K562 (cell line): ENCODE data around the gene STEAP3. TPM values are rescaled to one million over a fixed set of nuclear protein-coding genes. Genes with fewer than 3 reads are reported as not detected.

Experiments
- ATAC-seq: fragments of 200-7000 bp; cut with Tn5 transposase; 3 replicates; pipeline ENCODE4 v1.9.1; 2020; ENCODE audit warnings: moderate library complexity
- BruUV-seq: library from RNA; stranded (reverse); fragments of 400-500 nt; replicated peaks from 2 replicates; lab custom pipeline; 2021; lab: Mats Ljungman, UMichigan
- CTCF ChIA-PET: fragments of 300-600 bp; formaldehyde crosslinking; extraction: SDS; loops from one replicate; lab custom pipeline; 2021; ENCODE audit warnings: low intra/inter-chr PET ratio; lab: Yijun Ruan, JAX
- POLR2A ChIA-PET: fragments of 300-600, 350-650 bp; sonication (Branson Sonifier 250); formaldehyde crosslinking; extraction: SDS; loops from one replicate; lab custom pipeline; 2021; ENCODE audit warnings: antibody characterized with exemption, inconsistent platforms; lab: Yijun Ruan, JAX
- DNase-seq, 4 experiments: peaks; one replicate each; pipeline versions ENCODE4 v3.0.0 to v3.0.0-alpha.2; 2011 to 2018; ENCODE audit warnings: low spot score in 3 of 4, mixed read lengths in 3 of 4; ENCODE audit errors: extremely low read depth in 1 of 4
- FAIRE-seq: peaks from 2 replicates; lab custom pipeline; 2011; peaks lifted over from hg19 to GRCh38; lab: Jason Lieb, UNC
- H2AFZ ChIP-seq: 2 replicates; pipeline ENCODE4 v1.6.0; 2011; ENCODE audit warnings: low read depth, low read length, control low read depth, inconsistent platforms
- H3K27ac ChIP-seq: fragments of 200-600 bp; 3 replicates; pipeline ENCODE4 v1.8.0; 2011; ENCODE audit warnings: low read depth, mild to moderate bottlenecking, control low read depth, inconsistent platforms, low read length, moderate library complexity, mixed read lengths; ENCODE audit errors: extremely low read depth
- H3K27me3 ChIP-seq, 2 experiments: fragments of 300-600 bp in 1 of 2; 2 replicates in 1 of 2; 3 replicates in 1 of 2; pipeline versions ENCODE4 v1.6.0 to v1.8.0; 2011; ENCODE audit warnings: inconsistent platforms in 2 of 2, low read length in 2 of 2, mild to moderate bottlenecking in 1 of 2, mixed read lengths in 1 of 2, moderate library complexity in 1 of 2; ENCODE audit not compliant: control insufficient read depth in 2 of 2, insufficient read depth in 2 of 2
- H3K36me3 ChIP-seq: fragments of 300-600 bp; 3 replicates; pipeline ENCODE4 v1.8.0; 2011; ENCODE audit warnings: mild to moderate bottlenecking, low read length, inconsistent platforms; ENCODE audit not compliant: control insufficient read depth, insufficient read depth
- H3K4me1 ChIP-seq, 2 experiments: fragments of 200-600 bp in 1 of 2; replicated peaks in 1 of 2; 2 replicates in 1 of 2; 3 replicates in 1 of 2; pipeline versions ENCODE4 v1.5.1 to v1.8.0; 2011; ENCODE audit warnings: inconsistent platforms in 2 of 2, low read length in 2 of 2, mild to moderate bottlenecking in 1 of 2, mixed read lengths in 1 of 2, moderate library complexity in 1 of 2; ENCODE audit not compliant: control insufficient read depth in 2 of 2, insufficient read depth in 2 of 2
- H3K4me2 ChIP-seq: 2 replicates; pipeline ENCODE4 v1.6.1; 2011; ENCODE audit warnings: low read length, control low read depth, inconsistent platforms, mixed read lengths; ENCODE audit not compliant: insufficient read depth
- H3K4me3 ChIP-seq: fragments of 200-600 bp; sonication (generic), shearing (Covaris generic); 2 replicates; pipeline ENCODE4 v1.5.1; 2016; ENCODE audit warnings: control low read depth, inconsistent platforms
- H3K79me2 ChIP-seq: fragments of 200-600 bp; 3 replicates; pipeline ENCODE4 v1.8.0; 2011; ENCODE audit warnings: low read length, inconsistent platforms; ENCODE audit not compliant: control insufficient read depth, insufficient read depth
- H3K9ac ChIP-seq, 2 experiments: 2 replicates each; pipeline versions ENCODE4 v1.6.0 to v1.6.1; 2011; ENCODE audit warnings: low read depth in 2 of 2, low read length in 2 of 2, control low read depth in 1 of 2, inconsistent platforms in 1 of 2, mild to moderate bottlenecking in 1 of 2, mixed read lengths in 1 of 2; ENCODE audit not compliant: insufficient read depth in 1 of 2
- H3K9me1 ChIP-seq: one replicate; pipeline ENCODE4 v1.6.0; 2011; ENCODE audit warnings: inconsistent platforms, mild to moderate bottlenecking, low read length, moderate library complexity; ENCODE audit not compliant: control insufficient read depth, insufficient read depth
- H3K9me3 ChIP-seq: replicated peaks from 2 replicates; pipeline ENCODE4 v1.5.1; 2011; ENCODE audit warnings: low read depth, low read length, inconsistent platforms; ENCODE audit not compliant: control insufficient read depth, insufficient read depth
- H4K20me1 ChIP-seq: replicated peaks from 2 replicates; pipeline ENCODE4 v1.6.1; 2011; ENCODE audit warnings: low read length, inconsistent platforms, mixed read lengths; ENCODE audit not compliant: control insufficient read depth, insufficient read depth
- ETS2 ChIP-seq: IDR thresholded peaks from 2 replicates; pipeline ENCODE4 v1.6.1; 2016; ENCODE audit warnings: borderline replicate concordance, missing genetic modification characterization, mild to moderate bottlenecking, moderate library complexity, missing compliant biosample characterization; ENCODE audit not compliant: poor library complexity, severe bottlenecking
- KLF10 ChIP-seq: fragments of 250-450 bp; sonication (Bioruptor Pico); IDR thresholded peaks from 2 replicates; pipeline ENCODE4 v1.6.1; 2021; ENCODE audit warnings: matching md5 sums
- RFX5 ChIP-seq: IDR thresholded peaks from 2 replicates; pipeline ENCODE4 v1.6.1; 2011; ENCODE audit warnings: low read depth, mild to moderate bottlenecking, improper control_type of control experiment, low read length
- SMAD1 ChIP-seq: fragments of 150-350 bp; IDR thresholded peaks from 2 replicates; pipeline ENCODE4 v1.6.1; 2014; ENCODE audit warnings: low read length, low read depth; ENCODE audit not compliant: partially characterized antibody
- ZNF175 ChIP-seq: fragments of 200-800 bp; sonication (Bioruptor generic); IDR thresholded peaks from 2 replicates; pipeline ENCODE4 v1.6.1; 2016; ENCODE audit warnings: low read depth, mild to moderate bottlenecking, missing genetic modification characterization, missing compliant biosample characterization
- ZNF224 ChIP-seq: sonication (generic); formaldehyde crosslinking; IDR thresholded peaks from 2 replicates; pipeline ENCODE4 v1.8.0; 2022; ENCODE audit warnings: mild to moderate bottlenecking, missing genetic modification reagents
- ZNF274 ChIP-seq: IDR thresholded peaks from 2 replicates; pipeline ENCODE4 v1.6.1; 2011; ENCODE audit warnings: low read depth, mild to moderate bottlenecking, low read length, moderate library complexity, borderline replicate concordance
- ZNF316 ChIP-seq: fragments of 450-650 bp; IDR thresholded peaks from 2 replicates; pipeline ENCODE4 v1.6.1; 2016
- WGBS: fragments of 100-300 bp; shearing (Covaris generic); methylation state at CpG from one replicate; pipeline ENCODE4 v1.1.6; 2016; ENCODE audit warnings: low coverage, mixed read lengths; ENCODE audit not compliant: insufficient coverage; ENCODE audit errors: missing lambda C conversion rate; 5-methylcytosine and 5-hydroxymethylcytosine counted together
- in situ Hi-C: fragments of 300-500 bp; cut with MboI; formaldehyde crosslinking; loops from 4 replicates; pipeline ENCODE4 v1.15.0; 2018; ENCODE audit warnings: inconsistent platforms, mixed read lengths
- intact Hi-C: fragments of 100-400 bp; cut with micrococcal nuclease; formaldehyde crosslinking; loops from 2 replicates; pipeline ENCODE4 v1.14.2; 2022
- polyA plus RNA-seq, 8 experiments: library from polyadenylated mRNA; depleted of rRNA in 4 of 8; stranded (reverse) in 5 of 8; unstranded in 3 of 8; fragments of >200 nt; fragmentation: Nextera tagmentation in 2 of 8; fragmentation: Illumina TruSeq in 1 of 8; extraction: Ambion mirVana in 2 of 8; extraction: Trizol in 1 of 8; gene quantifications; 2 replicates each; pipeline versions ENCODE4 v1.2.1 to v1.2.3, GENCODE V29; 2011 to 2014; ENCODE audit warnings: inconsistent platforms in 1 of 8, missing spikeins in 1 of 8
- total RNA-seq, 7 experiments: library from RNA; depleted of rRNA in 6 of 7; stranded (reverse); fragments of >200 nt in 6 of 7; fragmentation: Illumina TruSeq in 2 of 7; extraction: Trizol in 2 of 7; gene quantifications; 2 replicates each; pipeline versions ENCODE4 v1.2.1 to v1.2.3, GENCODE V29; 2011 to 2021; ENCODE audit warnings: low replicate concordance in 1 of 7
- TF ChIP-seq, protein P1 (sequence below), 2 experiments: fragments of 450-650 bp in 1 of 2; sonication (generic) in 1 of 2; formaldehyde crosslinking in 1 of 2; IDR thresholded peaks in 1 of 2; conservative IDR thresholded peaks in 1 of 2; 2 replicates each; pipeline versions ENCODE4 v1.6.1 to v1.8.1; 2016 to 2023; ENCODE audit warnings: mild to moderate bottlenecking in 2 of 2, moderate library complexity in 2 of 2, inconsistent platforms in 1 of 2, missing genetic modification reagents in 1 of 2
- TF ChIP-seq, protein P2 (sequence below): fragments of 250-450 bp; sonication (Bioruptor Pico); IDR thresholded peaks from 2 replicates; pipeline ENCODE4 v1.4.0; 2020; ENCODE audit warnings: borderline replicate concordance

STEAP3 gene
- total and polyA plus RNA-seq, 9 of the 15 experiments (the other 6 are each of a cell fraction or from before 2014, with no cell fraction given): 1.8 to 31.6 (median 9.0) TPM

DNA sequence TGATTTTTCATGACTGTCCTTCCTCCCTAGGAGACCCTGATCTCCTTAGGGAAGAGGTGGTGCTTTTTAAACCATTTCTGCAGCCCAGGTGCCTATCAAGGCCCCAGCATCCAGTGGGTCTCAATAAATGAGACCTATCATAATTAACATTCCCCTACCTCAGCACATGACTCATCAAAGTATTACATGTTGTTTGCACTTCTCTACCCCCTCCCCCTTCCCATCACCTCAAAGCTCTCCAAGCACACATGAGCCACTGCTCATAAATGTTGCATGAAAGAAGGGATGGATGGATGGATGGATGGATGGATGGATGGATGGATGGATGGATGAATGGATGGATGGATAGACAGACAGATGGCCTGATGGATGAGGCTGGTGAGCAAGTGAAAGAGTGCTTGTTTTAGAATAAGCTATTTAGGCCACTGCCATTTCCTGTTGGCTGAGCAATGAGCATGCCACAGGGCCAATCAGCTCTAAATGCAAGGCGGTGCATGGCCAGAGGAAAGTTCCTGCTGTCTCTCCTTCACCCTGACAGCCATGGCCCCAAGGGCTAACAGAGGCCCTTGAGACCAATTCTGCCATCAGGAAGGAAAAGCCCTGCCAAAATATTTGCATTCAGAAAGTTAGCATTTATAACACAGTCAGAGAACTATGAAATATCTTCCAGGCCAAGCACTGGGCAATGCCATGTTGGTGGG, 20.9 kb upstream of the STEAP3 start:
- 0% methylated on average over 1 of the region's 1 CpG for WGBS
- Histone ChIP-seq H3K36me3 (no peaks in the 10 kb centered on the region), H3K4me3 (no peak overlapping the region), H3K9me3 (no peaks in the 10 kb centered on the region), H4K20me1 (peaks cover 6% of the 10 kb centered on the region; the same call in 1 of the 2 replicates), H2AFZ (no peak overlapping the region), H3K27ac (no peak overlapping the region), H3K9me1 (no peaks in the 10 kb centered on the region), H3K4me1 (no peaks in the 10 kb centered on the region), H3K4me2 (no peak overlapping the region), H3K27me3 (peaks cover 7 to 39% of the 10 kb centered on the region in 2 experiments; a peak in 4 of 5 replicates), H3K79me2 (no peaks in the 10 kb centered on the region), H3K9ac (no peak overlapping the region)
- POLR2A ChIA-PET: interaction anchor here (0.6 to 1.3 kb wide), 2 partner anchors 10 to 12 kb away, joined by 3 to 4 read pairs; no protein-coding TSS in a partner anchor
- intact Hi-C loops: no loop called here
- TF ChIP-seq, protein P1, sequence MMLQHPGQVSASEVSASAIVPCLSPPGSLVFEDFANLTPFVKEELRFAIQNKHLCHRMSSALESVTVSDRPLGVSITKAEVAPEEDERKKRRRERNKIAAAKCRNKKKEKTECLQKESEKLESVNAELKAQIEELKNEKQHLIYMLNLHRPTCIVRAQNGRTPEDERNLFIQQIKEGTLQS (IDR thresholded peaks at IDR 0.05): peak; percentile 15; the same call in 1 of the 2 replicates
- TF ChIP-seq, protein P1 (CRISPR knock-in tag; conservative IDR thresholded peaks at IDR 0.05): no peak
- no peak for TF ChIP-seq KLF10
- FAIRE-seq (no peak), DNase-seq (no peak), ATAC-seq (no peak)
- BruUV-seq: no TSS peak
- CTCF ChIA-PET: no interaction called here
- in situ Hi-C loops: no loop called here

DNA sequence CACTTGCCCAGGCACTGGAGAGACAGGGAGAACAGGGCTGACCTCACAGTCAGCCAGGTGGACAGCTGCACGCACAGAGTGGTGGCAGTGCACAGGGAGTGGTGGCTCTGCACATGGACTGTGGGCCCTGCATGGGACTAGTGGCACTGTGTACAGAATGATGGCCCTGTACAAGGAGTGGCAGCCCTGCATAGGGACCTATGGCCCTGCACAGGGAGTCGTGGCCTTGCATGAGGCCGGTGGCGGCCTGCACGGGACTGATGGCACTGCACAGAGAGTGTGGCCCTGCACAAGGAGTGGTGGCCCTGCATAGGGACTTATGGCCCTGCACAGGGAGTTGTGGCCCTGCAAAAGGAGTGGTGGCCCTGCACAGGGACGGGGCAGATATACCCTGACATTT, 19.1 kb upstream of the STEAP3 start:
- Histone ChIP-seq H3K27me3 (peaks cover 8 to 34% of the 10 kb centered on the region in 2 experiments; a peak in 4 of 5 replicates), H3K4me3 (no peak overlapping the region), H3K9me1 (no peaks in the 10 kb centered on the region), H3K4me2 (no peak overlapping the region), H3K9ac (no peak overlapping the region), H3K4me1 (no peaks in the 10 kb centered on the region), H3K79me2 (no peaks in the 10 kb centered on the region), H4K20me1 (0 out of 2 replicates have a peak, but pooled peaks cover 4% of the 10 kb centered on the region), H3K36me3 (no peaks in the 10 kb centered on the region), H3K27ac (no peak overlapping the region), H3K9me3 (no peaks in the 10 kb centered on the region), H2AFZ (no peak overlapping the region)
- ATAC-seq (peak; percentile 36), FAIRE-seq (no peak), DNase-seq (no peak)
- TF ChIP-seq ETS2 (tag) (no peak), ZNF224 (CRISPR knock-in tag) (no peak), SMAD1 (no peak), ZNF274 (no peak), ZNF316 (no peak), RFX5 (no peak), ZNF175 (CRISPR knock-in tag) (no peak)
- TF ChIP-seq, protein P2, sequence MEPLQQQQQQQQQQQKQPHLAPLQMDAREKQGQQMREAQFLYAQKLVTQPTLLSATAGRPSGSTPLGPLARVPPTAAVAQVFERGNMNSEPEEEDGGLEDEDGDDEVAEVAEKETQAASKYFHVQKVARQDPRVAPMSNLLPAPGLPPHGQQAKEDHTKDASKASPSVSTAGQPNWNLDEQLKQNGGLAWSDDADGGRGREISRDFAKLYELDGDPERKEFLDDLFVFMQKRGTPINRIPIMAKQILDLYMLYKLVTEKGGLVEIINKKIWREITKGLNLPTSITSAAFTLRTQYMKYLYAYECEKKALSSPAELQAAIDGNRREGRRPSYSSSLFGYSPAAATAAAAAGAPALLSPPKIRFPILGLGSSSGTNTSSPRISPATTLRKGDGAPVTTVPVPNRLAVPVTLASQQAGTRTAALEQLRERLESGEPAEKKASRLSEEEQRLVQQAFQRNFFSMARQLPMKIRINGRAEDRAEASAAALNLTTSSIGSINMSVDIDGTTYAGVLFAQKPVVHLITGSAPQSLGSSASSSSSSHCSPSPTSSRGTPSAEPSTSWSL (CRISPR knock-in tag): no peak
- ChIA-PET CTCF (no interaction called here), POLR2A (no interaction called here)
- BruUV-seq: no TSS peak
- in situ Hi-C loops: no loop called here
- intact Hi-C loops: no loop called here
- 17% methylated on average over 6 of the region's 6 CpGs for WGBS
